Stimulated activated CD4-positive, alpha-beta T cell treated with anti-CD3 and anti-CD28 coated beads, Interleukin-1b, Interleukin-23, amount 100 ng/mL, for 24 hours (primary cell): ENCODE results near the gene B4GALNT4.
"Not testable (repeated sequence)": the region's sequence is repeated elsewhere in the genome, so short reads cannot be mapped to it uniquely, and the experiment has no call there.

ENCODE experiments used
- DNase-seq, 4 experiments: peaks; one replicate each; pipeline ENCODE4 v3.0.0-alpha.2; 2020; ENCODE audit warnings: low read depth in 4 of 4, low spot score in 1 of 4

Gene B4GALNT4

DNA sequence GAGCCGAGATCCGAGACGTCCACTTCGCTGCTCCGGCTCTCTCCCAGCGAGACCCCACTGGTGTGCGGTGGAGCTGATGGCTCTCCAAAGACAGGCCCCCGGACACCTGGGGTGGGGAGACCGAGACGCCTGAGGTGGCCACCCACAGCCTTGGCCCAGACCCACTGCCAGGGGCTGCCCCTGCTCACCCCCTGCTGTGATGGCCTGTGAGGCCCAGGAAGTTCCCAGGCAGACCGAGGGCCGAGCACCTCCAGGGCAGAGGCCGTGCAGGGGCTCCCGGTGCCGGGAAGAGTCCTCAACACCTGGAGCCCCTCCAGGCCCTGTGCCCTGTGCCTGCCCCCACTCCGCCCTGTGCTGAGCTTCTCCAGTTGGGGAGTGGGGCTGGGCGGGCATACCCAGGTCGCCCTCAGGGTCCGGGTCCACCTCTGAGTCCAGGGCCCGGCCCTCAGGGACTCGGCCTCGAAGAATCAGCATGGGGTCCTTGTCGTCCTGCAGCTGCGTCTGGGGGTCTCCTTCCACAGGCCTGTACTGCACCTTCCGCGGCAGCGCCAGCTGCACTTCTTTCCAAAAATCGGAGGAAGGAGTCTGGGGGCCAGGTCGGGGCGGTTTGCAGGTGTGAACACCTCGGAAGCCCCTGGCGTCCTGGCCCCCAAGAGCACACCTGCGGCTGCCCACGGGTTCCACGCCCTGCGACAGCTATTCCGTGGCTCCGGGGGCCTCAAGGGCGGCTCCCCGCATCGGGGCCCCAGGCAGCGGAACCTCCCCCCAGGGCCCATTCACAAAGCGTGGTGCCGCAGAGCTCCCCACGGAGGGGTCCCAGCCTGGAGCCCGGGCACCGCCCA lies 36.9 kb downstream of the B4GALNT4 start:
- DNase-seq: no peak

- DNase-seq: peak; percentile 61 to 88 (median 75)
Measured at GRCh38 chr11:406796-407650, 37.7 kb downstream of the B4GALNT4 start.

GRCh38 chr11:407651-408123 lies 38.4 kb downstream of the B4GALNT4 start:
- no peak for DNase-seq

GRCh38 chr11:408154-409007 lies 39.1 kb downstream of the B4GALNT4 start:
- DNase-seq: no peak

- DNase-seq: no peak
Measured at GRCh38 chr11:409008-409599, 39.8 kb downstream of the B4GALNT4 start.

DNA sequence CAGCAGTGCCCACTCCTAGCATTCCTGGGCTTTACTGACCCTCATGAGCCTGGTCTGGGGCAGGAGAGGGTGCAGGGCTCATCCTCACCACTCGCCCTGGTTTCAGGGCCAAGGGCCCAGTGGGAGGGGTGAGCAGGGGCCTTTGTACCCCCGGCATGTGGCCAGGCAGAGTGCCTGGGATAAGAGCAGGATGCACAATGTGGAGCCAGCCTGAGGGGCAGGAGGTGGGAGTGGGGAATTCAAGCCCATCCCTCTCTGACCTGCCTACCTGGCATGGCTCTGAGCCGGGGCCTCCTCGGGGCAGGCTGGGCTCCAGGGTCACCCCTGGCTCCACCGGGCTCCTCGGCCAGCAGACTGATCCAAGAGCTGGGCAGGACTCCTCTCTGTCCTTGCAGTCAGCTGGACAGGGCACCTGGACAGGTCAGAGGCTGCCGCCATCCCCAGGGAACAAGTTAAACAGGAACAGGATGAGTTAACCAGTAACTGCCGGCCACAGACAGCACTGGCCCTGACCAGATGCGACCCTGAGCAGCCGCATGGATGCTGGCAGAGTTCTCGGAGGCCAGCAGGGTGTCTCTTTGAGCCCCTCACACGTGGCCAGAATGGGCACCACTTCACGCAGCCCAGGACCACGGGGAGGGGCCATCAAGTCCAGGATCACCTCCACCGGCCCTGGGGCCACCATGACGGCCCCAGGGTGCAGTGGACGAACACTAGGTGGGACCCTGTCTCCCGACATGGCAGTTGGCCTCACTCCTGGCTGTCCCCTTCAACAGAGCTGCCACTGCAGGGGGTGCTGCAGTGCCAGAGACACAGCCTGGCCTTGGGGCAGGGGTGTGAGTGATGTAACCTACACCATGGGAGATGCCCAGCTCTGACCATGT lies 40.5 kb downstream of the B4GALNT4 start:
- no peak for DNase-seq

DNA sequence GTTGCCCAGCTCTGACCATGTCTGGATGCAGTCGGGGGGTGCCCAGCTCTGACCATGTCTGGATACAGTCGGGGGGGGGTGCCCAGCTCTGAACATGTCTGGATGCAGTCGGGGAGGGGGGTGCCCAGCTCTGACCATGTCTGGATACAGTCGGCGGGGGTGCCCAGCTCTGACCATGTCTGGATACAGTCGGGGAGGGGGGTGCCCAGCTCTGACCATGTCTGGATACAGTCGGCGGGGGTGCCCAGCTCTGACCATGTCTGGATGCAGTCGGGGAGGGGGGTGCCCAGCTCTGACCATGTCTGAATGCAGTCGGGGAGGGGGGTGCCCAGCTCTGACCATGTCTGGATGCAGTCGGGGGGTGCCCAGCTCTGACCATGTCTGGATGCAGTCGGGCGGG lies 41.4 kb downstream of the B4GALNT4 start:
- not testable (repeated sequence) for DNase-seq

- not testable (repeated sequence) for DNase-seq
Measured at GRCh38 chr11:411520-411919, 42.2 kb downstream of the B4GALNT4 start.

- no peak for DNase-seq
Measured at GRCh38 chr11:412641-413119, 43.4 kb downstream of the B4GALNT4 start.

GRCh38 chr11:413120-414081 lies 44.1 kb downstream of the B4GALNT4 start:
- no peak for DNase-seq

GRCh38 chr11:414318-414857 lies 45.1 kb downstream of the B4GALNT4 start:
- DNase-seq: no peak

- no peak for DNase-seq
Measured at GRCh38 chr11:415640-416041, 46.3 kb downstream of the B4GALNT4 start.

- no peak for DNase-seq
Measured at GRCh38 chr11:416051-416756, 46.9 kb downstream of the B4GALNT4 start.

DNA sequence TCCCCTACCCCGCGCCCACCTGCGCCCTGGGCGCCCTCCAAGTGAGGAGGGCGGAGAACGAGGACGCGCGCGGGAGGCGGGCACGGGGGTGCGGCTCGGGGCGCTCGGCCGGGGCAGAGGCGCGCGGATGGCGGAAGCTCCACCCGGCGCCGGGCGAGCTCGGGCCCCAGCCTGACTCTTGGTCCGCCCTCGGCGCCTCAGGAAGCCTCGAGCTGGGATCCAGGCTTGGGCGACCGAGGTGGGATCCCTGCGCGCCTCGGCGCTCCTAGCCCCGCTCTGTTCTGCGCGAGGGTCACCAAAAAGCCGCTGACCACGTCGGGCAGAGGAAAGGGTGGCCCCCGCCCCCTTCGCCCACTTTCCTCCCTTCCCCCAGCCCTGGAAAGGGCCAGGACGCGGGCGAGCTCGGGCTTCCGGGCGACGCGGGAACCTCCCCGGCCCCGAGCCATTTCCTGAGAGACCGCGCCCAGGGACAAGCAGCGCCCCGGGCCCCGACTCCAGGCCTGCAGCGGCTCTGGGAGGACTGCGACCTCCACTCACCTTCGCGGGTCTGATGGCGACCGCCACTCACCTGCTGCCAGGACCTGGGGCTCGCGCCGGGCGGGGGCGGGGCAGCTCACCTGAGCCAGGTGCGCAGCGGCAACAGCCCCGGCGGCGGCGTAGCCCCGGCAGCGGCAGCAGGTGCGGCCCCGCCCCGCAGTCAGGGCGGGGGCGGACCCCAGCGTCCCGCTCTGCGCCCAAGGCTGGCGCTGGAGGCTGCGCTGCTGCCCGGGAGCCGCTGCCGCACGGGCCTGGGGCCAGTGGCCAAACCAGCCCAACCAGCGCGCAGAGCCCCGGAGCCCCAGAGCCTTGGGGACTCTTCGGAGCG lies 47.7 kb downstream of the B4GALNT4 start:
- DNase-seq: no peak

DNA sequence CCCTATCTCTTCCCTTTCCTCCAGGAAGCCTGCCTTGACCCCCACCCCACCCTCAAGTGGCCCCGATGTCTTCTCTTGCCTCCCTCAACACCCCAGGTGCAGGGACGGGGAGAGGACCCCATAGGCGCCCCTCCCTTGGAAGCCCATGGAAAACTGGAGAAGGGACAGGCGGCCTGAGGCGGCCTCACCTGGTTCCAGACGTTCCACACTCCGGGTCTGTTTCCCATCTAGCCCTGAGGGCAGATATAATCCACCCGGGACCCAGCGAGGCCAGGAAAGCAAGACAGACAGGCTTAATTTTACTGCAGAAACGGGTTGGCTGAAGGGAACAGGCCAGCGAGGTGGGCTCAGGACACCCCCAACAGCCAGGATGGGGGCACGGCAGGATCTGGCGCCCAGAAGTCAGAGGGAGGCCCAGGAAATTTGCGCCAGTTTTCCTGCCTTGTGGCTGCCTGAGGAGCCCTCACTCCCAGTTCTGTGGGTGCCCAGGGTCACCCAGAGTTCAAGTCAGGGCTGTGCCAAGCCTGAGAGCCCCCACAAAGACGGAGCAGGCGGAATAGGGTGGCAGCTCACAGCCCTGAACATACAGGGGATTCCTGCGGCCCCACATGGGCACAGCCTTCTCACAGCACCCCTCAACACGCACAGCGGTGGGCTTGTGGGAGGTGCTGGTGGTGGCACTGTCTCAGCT lies 48.5 kb downstream of the B4GALNT4 start:
- no peak for DNase-seq
